ENCODE results near the gene EEF2. TPM values are rescaled to one million over a fixed set of nuclear protein-coding genes. Genes with fewer than 3 reads are reported as not detected.
"Not testable (repeated sequence)": the region's sequence is repeated elsewhere in the genome, so short reads cannot be mapped to it uniquely, and the experiment has no call there.

The EEF2 gene
- total and polyA plus RNA-seq, 2 donors (not counting 3 experiments of a cell fraction or from before 2014, with no cell fraction given) = 1,496 to 2,318 TPM

- H3K36me3 ChIP-seq (ENCODE audit: control insufficient read depth in 2 of 2, extremely low read depth in 1 of 2, insufficient read depth in 2 of 2, low read length in 2 of 2) = peaks cover 2 to 39% of the 10 kb centered on the region in 2 experiments
- intact Hi-C loops (cut with micrococcal nuclease) = no loop called here
- no TSS peak for BruUV-seq (replicated peaks)
- H3K9ac ChIP-seq (replicated peaks; ENCODE audit: extremely low read depth, insufficient read depth, low read length) = no peak overlapping the region
- H3K27ac ChIP-seq (ENCODE audit: insufficient read depth, low read depth, low read length) = no peak overlapping the region
- H3K79me2 ChIP-seq (ENCODE audit: control insufficient read depth, insufficient read depth, low read length) = peaks cover 43% of the 10 kb centered on the region
- H2AFZ ChIP-seq (ENCODE audit: low read depth, low read length) = no peak overlapping the region
- no peak overlapping the region for H3K4me3 ChIP-seq (replicated peaks in 1 of 3; ENCODE audit: insufficient read depth in 1 of 3, low read depth in 1 of 3, low read length in 3 of 3)
- no peak for FAIRE-seq
- dilution Hi-C loops (cut with MboI; ENCODE audit: extremely low pct_ligation_motif_present, low sequenced_read_pairs) = no loop called here
- DNase-seq (ENCODE audit: low read depth, low spot score) = no peak
- ChIA-PET POLR2A (no interaction called here), CTCF (no interaction called here)
- H3K4me2 ChIP-seq (ENCODE audit: insufficient read depth, low read length) = no peak overlapping the region
- H3K9me3 ChIP-seq (replicated peaks; ENCODE audit: control insufficient read depth, insufficient read depth, low read length) = no peaks in the 10 kb centered on the region
- H3K9me1 ChIP-seq (replicated peaks; ENCODE audit: control insufficient read depth, extremely low read depth, insufficient read depth, low read length) = no peaks in the 10 kb centered on the region
- no peaks in the 10 kb centered on the region for H4K20me1 ChIP-seq (replicated peaks; ENCODE audit: control insufficient read depth, extremely low read depth, insufficient read depth, low read length)
- peaks cover 9% of the 10 kb centered on the region for H3K4me1 ChIP-seq (ENCODE audit: control insufficient read depth, extremely low read depth, insufficient read depth, low read length)
- no peaks in the 10 kb centered on the region for H3K27me3 ChIP-seq (ENCODE audit: control insufficient read depth in 2 of 2, insufficient read depth in 2 of 2, low read length in 2 of 2)
- TF ChIP-seq POLR2AphosphoS5 (IDR thresholded peaks at IDR 0.05; ENCODE audit: insufficient read depth, low read depth, low read length) (no peak), CTCF (IDR thresholded peaks at IDR 0.05; ENCODE audit: extremely low read depth in 1 of 2, insufficient read depth in 1 of 2, low read depth in 1 of 2, low read length in 2 of 2) (no peak), GATA2 (IDR thresholded peaks at IDR 0.05; ENCODE audit: insufficient read depth, insufficient read length, low read depth, low read length) (no peak), MAX (IDR thresholded peaks at IDR 0.05; ENCODE audit: insufficient read depth, insufficient read length) (no peak), POLR2A (IDR thresholded peaks at IDR 0.05; ENCODE audit: low read depth, low read length) (no peak), MYC (IDR thresholded peaks at IDR 0.05; ENCODE audit: low read depth, low read length) (no peak), JUN (IDR thresholded peaks at IDR 0.05; ENCODE audit: borderline replicate concordance, insufficient read depth, insufficient read length, low read depth) (no peak), EZH2 (IDR thresholded peaks at IDR 0.05; ENCODE audit: borderline replicate concordance, low read depth, low read length, severe bottlenecking) (no peak), FOS (IDR thresholded peaks at IDR 0.05; ENCODE audit: borderline replicate concordance, insufficient read depth, low read length) (no peak)
Measured at GRCh38 chr19:4012092-4012974, 27.1 kb upstream of the EEF2 start.

GRCh38 chr19:4011430-4011829 is 26.2 kb upstream of the EEF2 start:
- FAIRE-seq; BruUV-seq (replicated peaks): not testable (repeated sequence)

More at GRCh38 chr19:4011430-4011829, 26.2 kb upstream of the EEF2 start:
- H2AFZ ChIP-seq (ENCODE audit: low read depth, low read length); H4K20me1 ChIP-seq (replicated peaks; ENCODE audit: control insufficient read depth, extremely low read depth, insufficient read depth, low read length); DNase-seq (ENCODE audit: low read depth, low spot score); H3K9me3 ChIP-seq (replicated peaks; ENCODE audit: control insufficient read depth, insufficient read depth, low read length); H3K27me3 ChIP-seq (ENCODE audit: control insufficient read depth in 2 of 2, insufficient read depth in 2 of 2, low read length in 2 of 2); H3K9me1 ChIP-seq (replicated peaks; ENCODE audit: control insufficient read depth, extremely low read depth, insufficient read depth, low read length); POLR2A ChIA-PET; dilution Hi-C loops (cut with MboI; ENCODE audit: extremely low pct_ligation_motif_present, low sequenced_read_pairs); H3K9ac ChIP-seq (replicated peaks; ENCODE audit: extremely low read depth, insufficient read depth, low read length); H3K27ac ChIP-seq (ENCODE audit: insufficient read depth, low read depth, low read length); H3K4me3 ChIP-seq (replicated peaks in 1 of 3; ENCODE audit: insufficient read depth in 1 of 3, low read depth in 1 of 3, low read length in 3 of 3); H3K4me2 ChIP-seq (ENCODE audit: insufficient read depth, low read length); CTCF ChIA-PET; intact Hi-C loops (cut with micrococcal nuclease): not testable (repeated sequence)
- Histone ChIP-seq H3K36me3 (ENCODE audit: control insufficient read depth in 2 of 2, extremely low read depth in 1 of 2, insufficient read depth in 2 of 2, low read length in 2 of 2) (peaks cover 2 to 34% of the 10 kb centered on the region in 2 experiments), H3K79me2 (ENCODE audit: control insufficient read depth, insufficient read depth, low read length) (peaks cover 40% of the 10 kb centered on the region), H3K4me1 (ENCODE audit: control insufficient read depth, extremely low read depth, insufficient read depth, low read length) (peaks cover 13% of the 10 kb centered on the region)
